GM23248 (cell line): ENCODE results near the gene SLC25A21.

Experiments used
- EZH2 ChIP-seq: fragments of 200-600 bp; sonication (generic); IDR thresholded peaks from 2 replicates; pipeline ENCODE4 v1.6.1; 2018; ENCODE audit warnings: antibody characterized with exemption, mild to moderate bottlenecking; ENCODE audit not compliant: insufficient read depth, poor library complexity, severe bottlenecking
- EZH2phosphoT487 ChIP-seq: fragments of 200-600 bp; sonication (generic); IDR thresholded peaks from 2 replicates; pipeline ENCODE4 v1.6.1; 2018; ENCODE audit warnings: antibody characterized with exemption, moderate library complexity, mild to moderate bottlenecking, low read depth; ENCODE audit not compliant: insufficient read depth

DNA sequence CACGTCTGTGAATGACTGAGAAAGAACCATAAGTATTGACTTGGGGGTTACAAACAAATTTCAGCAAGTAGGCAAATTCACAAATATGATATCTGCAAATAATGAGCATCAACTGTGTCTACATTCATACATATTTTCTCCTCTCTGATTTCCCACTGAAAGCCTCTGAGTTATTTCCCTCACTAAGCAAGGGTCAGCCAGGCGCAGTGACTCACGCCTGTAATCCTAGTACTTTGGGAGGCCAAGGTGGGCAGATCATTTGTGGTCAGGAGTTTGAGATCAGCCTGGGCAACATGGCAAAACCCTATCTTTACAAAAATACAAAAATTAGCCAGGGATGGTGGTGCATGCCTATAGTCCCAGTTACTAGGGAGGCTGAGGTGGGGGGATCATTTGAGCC lies 80.8 kb downstream of the SLC25A21 start:
- TF ChIP-seq EZH2phosphoT487 (no peak), EZH2 (no peak)
